ENCODE results near the gene MAN1A2.

- TF ChIP-seq POLR2A (IDR thresholded peaks at IDR 0.05) (no peak), CTCF (IDR thresholded peaks at IDR 0.05) (no peak)
Measured at GRCh38 chr1:117575586-117576225, 208.5 kb downstream of the MAN1A2 start.

All from heart left ventricle (tissue), 13 donors.